GM23338 (cell line): Measurements from ENCODE around the gene AKAP13. TPM values are rescaled to one million over a fixed set of nuclear protein-coding genes. Genes with fewer than 3 reads are reported as not detected.

Experiments
- ATAC-seq: fragments of 200-7000 bp; cut with Tn5 transposase; 3 replicates; pipeline ENCODE4 v1.9.1; 2020
- DNase-seq: peaks from one replicate; pipeline ENCODE4 v3.0.0-alpha.2; 2015; ENCODE audit warnings: low spot score
- H2AFZ ChIP-seq: fragments of 200-600 bp; sonication (generic); 2 replicates; pipeline ENCODE4 v1.8.0; 2016; ENCODE audit warnings: antibody characterized with exemption, mild to moderate bottlenecking, moderate library complexity
- H3F3A ChIP-seq: fragments of 200-600 bp; sonication (generic); replicated peaks from 2 replicates; pipeline ENCODE4 v1.8.0; 2017; ENCODE audit warnings: antibody characterized with exemption, mixed run types, low read depth
- H3K27ac ChIP-seq: fragments of 200-600 bp; sonication (generic); 2 replicates; pipeline ENCODE4 v1.6.1; 2016; ENCODE audit warnings: low read depth
- H3K27me3 ChIP-seq: fragments of 200-600 bp; sonication (generic); 2 replicates; pipeline ENCODE4 v1.8.0; 2016; ENCODE audit warnings: mild to moderate bottlenecking, mixed run types, moderate library complexity; ENCODE audit not compliant: insufficient read depth
- H3K36me3 ChIP-seq: fragments of 200-600 bp; sonication (generic); 2 replicates; pipeline ENCODE4 v1.8.0; 2016; ENCODE audit warnings: mild to moderate bottlenecking; ENCODE audit not compliant: insufficient read depth
- H3K4me1 ChIP-seq: fragments of 200-600 bp; sonication (generic); 2 replicates; pipeline ENCODE4 v1.8.0; 2016; ENCODE audit warnings: mild to moderate bottlenecking, moderate library complexity; ENCODE audit not compliant: insufficient read depth
- H3K4me2 ChIP-seq: fragments of 200-600 bp; sonication (generic); 2 replicates; pipeline ENCODE4 v1.7.1; 2017; ENCODE audit warnings: mixed run types
- H3K4me3 ChIP-seq: fragments of 200-600 bp; sonication (generic); 2 replicates; pipeline ENCODE4 v1.6.1; 2016; ENCODE audit warnings: mixed run types
- H3K79me2 ChIP-seq: fragments of 200-600 bp; sonication (generic); replicated peaks from 2 replicates; pipeline ENCODE4 v1.8.0; 2017; ENCODE audit warnings: mild to moderate bottlenecking; ENCODE audit not compliant: insufficient read depth
- H3K9me2 ChIP-seq: fragments of 200-600 bp; sonication (generic); 2 replicates; pipeline ENCODE4 v1.8.0; 2017; ENCODE audit not compliant: insufficient read depth
- H4K20me1 ChIP-seq: fragments of 200-600 bp; sonication (generic); replicated peaks from 2 replicates; pipeline ENCODE4 v1.8.0; 2017; ENCODE audit warnings: mild to moderate bottlenecking; ENCODE audit not compliant: insufficient read depth
- H3K27ac Mint-ChIP-seq: 2 replicates; pipeline ENCODE4 v1.8.0; 2020; ENCODE audit warnings: inconsistent platforms, mild to moderate bottlenecking, moderate library complexity, mixed read lengths
- H3K27me3 Mint-ChIP-seq: 3 replicates; pipeline ENCODE4 v1.8.0; 2022; ENCODE audit warnings: low read depth, mild to moderate bottlenecking, moderate library complexity, mixed read lengths, inconsistent platforms; ENCODE audit not compliant: insufficient read depth, poor library complexity
- H3K36me3 Mint-ChIP-seq: 3 replicates; pipeline ENCODE4 v1.8.0; 2021; ENCODE audit warnings: low read depth, mild to moderate bottlenecking, inconsistent platforms, moderate library complexity, mixed read lengths
- H3K4me1 Mint-ChIP-seq: 3 replicates; pipeline ENCODE4 v1.8.0; 2020; ENCODE audit warnings: mild to moderate bottlenecking, inconsistent platforms, mixed read lengths
- H3K4me3 Mint-ChIP-seq: 3 replicates; pipeline ENCODE4 v1.8.0; 2021; ENCODE audit warnings: moderate library complexity, mild to moderate bottlenecking, inconsistent platforms, mixed read lengths
- H3K9me3 Mint-ChIP-seq: 3 replicates; pipeline ENCODE4 v1.8.0; 2020; ENCODE audit warnings: moderate library complexity, mild to moderate bottlenecking, inconsistent platforms, mixed read lengths
- CTCF ChIP-seq, 2 experiments: fragments of 200-600 bp in 1 of 2; sonication (generic) in 1 of 2; conservative IDR thresholded peaks; 2 replicates each; pipeline versions ENCODE4 v1.5.1 to v1.6.1; 2016 to 2017; ENCODE audit warnings: antibody characterized with exemption in 2 of 2, low read depth in 2 of 2, mild to moderate bottlenecking in 2 of 2, moderate library complexity in 1 of 2
- ETS1 ChIP-seq: IDR thresholded peaks from 2 replicates; pipeline ENCODE4 v1.6.1; 2016; ENCODE audit warnings: antibody characterized with exemption
- EZH2phosphoT487 ChIP-seq: fragments of 200-600 bp; sonication (generic); IDR thresholded peaks from one replicate; pipeline ENCODE4 v1.8.1; 2018; ENCODE audit warnings: antibody characterized with exemption; ENCODE audit not compliant: unreplicated experiment
- NANOG ChIP-seq: IDR thresholded peaks from 2 replicates; pipeline ENCODE4 v1.6.1; 2016; ENCODE audit warnings: antibody characterized with exemption, borderline replicate concordance
- POLR2AphosphoS5 ChIP-seq: IDR thresholded peaks from 2 replicates; pipeline ENCODE4 v1.6.1; 2016; ENCODE audit warnings: antibody characterized with exemption, low read depth
- REST ChIP-seq: IDR thresholded peaks from one replicate; pipeline ENCODE4 v1.6.1; 2018; ENCODE audit warnings: antibody characterized with exemption; ENCODE audit not compliant: unreplicated experiment
- STAT1 ChIP-seq: IDR thresholded peaks from one replicate; pipeline ENCODE4 v1.6.1; 2016; ENCODE audit warnings: antibody characterized with exemption; ENCODE audit not compliant: unreplicated experiment
- ZNF331 ChIP-seq: fragments of 250-450 bp; sonication (Bioruptor Pico); IDR thresholded peaks from 2 replicates; pipeline ENCODE4 v1.5.0; 2020; ENCODE audit warnings: low read depth, mild to moderate bottlenecking, moderate library complexity
- ZNF462 ChIP-seq: fragments of 250-450 bp; sonication (Bioruptor Pico); IDR thresholded peaks from 2 replicates; pipeline ENCODE4 v1.5.0; 2020; ENCODE audit warnings: mild to moderate bottlenecking, moderate library complexity
- polyA plus RNA-seq: library from polyadenylated mRNA; unstranded; fragments of >200 nt; fragmentation: Nextera tagmentation; extraction: Ambion mirVana; gene quantifications from 2 replicates; pipeline ENCODE4 v1.2.1, GENCODE V29; 2016
- total RNA-seq: library from RNA; depleted of rRNA; stranded (reverse); fragments of >200 nt; shearing (Covaris generic); gene quantifications from 2 replicates; pipeline ENCODE4 v1.2.3, GENCODE V29; 2014

Gene AKAP13
- total and polyA plus RNA-seq, 2 experiments from 2014 or later = 46.2 to 60.7 TPM

- no peak for TF ChIP-seq ZNF462 (CRISPR knock-in tag)
- TF ChIP-seq EZH2phosphoT487 = no peak
- TF ChIP-seq STAT1 = no peak
- TF ChIP-seq REST = no peak
Measured at GRCh38 chr15:85491691-85492090, 111.3 kb downstream of the AKAP13 start (continued).

- no peak overlapping the region for H3K27ac ChIP-seq
- no peaks in the 10 kb centered on the region for H3K36me3 ChIP-seq
- Mint-ChIP-seq H3K4me1 (peaks cover 47% of the 10 kb centered on the region), H3K9me3 (no peaks in the 10 kb centered on the region), H3K27ac (no peak overlapping the region), H3K27me3 (peaks cover 2% of the 10 kb centered on the region), H3K36me3 (peaks cover 3% of the 10 kb centered on the region; the same call in 1 of the 3 replicates), H3K4me3 (no peak overlapping the region)
- H3K79me2 ChIP-seq = peaks cover 69% of the 10 kb centered on the region
- H4K20me1 ChIP-seq = peaks cover 8% of the 10 kb centered on the region
- DNase-seq = no peak
- H3K4me1 ChIP-seq = peaks cover 19% of the 10 kb centered on the region
- H3K4me3 ChIP-seq = no peak overlapping the region
- no peak overlapping the region for H3K4me2 ChIP-seq
- no peaks in the 10 kb centered on the region for H3K27me3 ChIP-seq
- ATAC-seq = no peak
- H3F3A ChIP-seq = no peaks in the 10 kb centered on the region
- H2AFZ ChIP-seq = no peak overlapping the region
- H3K9me2 ChIP-seq = no peaks in the 10 kb centered on the region
- TF ChIP-seq ZNF331 (no peak), POLR2AphosphoS5 (no peak), NANOG (no peak), ETS1 (no peak), EZH2phosphoT487 (no peak), CTCF (conservative IDR thresholded peaks at IDR 0.05; ENCODE audit: low read depth in 2 of 2) (no peak)
Measured at GRCh38 chr15:85492406-85492805, 112.0 kb downstream of the AKAP13 start.
